A549 (cell line): ENCODE results near the gene KIF1B. TPM values are rescaled to one million over a fixed set of nuclear protein-coding genes. Genes with fewer than 3 reads are reported as not detected.

ENCODE experiments used
- ATAC-seq, 2 experiments: fragments of 200-7000 bp in 1 of 2; fragments of >200 bp in 1 of 2; cut with Nextera tagmentation in 1 of 2; cut with Tn5 transposase in 1 of 2; 3 replicates each; pipeline versions ENCODE4 v1.8.0 to v1.9.1; 2018 to 2020; ENCODE audit warnings: mild to moderate bottlenecking in 1 of 2, moderate library complexity in 1 of 2
- CTCF ChIA-PET: fragments of 300-600 bp; sonication (Branson Sonifier 250); formaldehyde crosslinking; extraction: SDS; loops from one replicate; lab custom pipeline; 2021; ENCODE audit warnings: antibody characterized with exemption, inconsistent platforms; lab: Yijun Ruan, JAX
- POLR2A ChIA-PET: fragments of 350-600 bp; formaldehyde crosslinking; extraction: SDS; loops from one replicate; lab custom pipeline; 2021; ENCODE audit warnings: antibody characterized with exemption, inconsistent platforms; lab: Yijun Ruan, JAX
- DNase-seq, 2 experiments: peaks; one replicate each; pipeline versions ENCODE4 v3.0.0 to v3.0.0-alpha.2; 2011 to 2016; ENCODE audit warnings: low read depth in 1 of 2, low spot score in 1 of 2
- FAIRE-seq: peaks from 2 replicates; lab custom pipeline; 2011; peaks lifted over from hg19 to GRCh38; lab: Jason Lieb, UNC
- H3K27ac ChIP-seq, 2 experiments: fragments of >200 bp; sonication (Bioruptor Twin); formaldehyde crosslinking; 3 replicates each; pipeline ENCODE4 v1.5.1; 2016 to 2017
- H3K4me1 ChIP-seq: fragments of >200 bp; sonication (Bioruptor Twin); formaldehyde crosslinking; 3 replicates; pipeline ENCODE4 v1.6.1; 2016
- H3K4me2 ChIP-seq: fragments of >200 bp; sonication (Bioruptor Twin); formaldehyde crosslinking; 3 replicates; pipeline ENCODE4 v1.6.1; 2016
- H3K4me3 ChIP-seq: fragments of >200 bp; sonication (Bioruptor Twin); formaldehyde crosslinking; 3 replicates; pipeline ENCODE4 v1.5.1; 2016
- H3K9me3 ChIP-seq: fragments of >200 bp; sonication (Bioruptor Twin); formaldehyde crosslinking; 3 replicates; pipeline ENCODE4 v1.6.1; 2016
- BHLHE40 ChIP-seq: IDR thresholded peaks from 2 replicates; pipeline ENCODE4 v1.6.1; 2012; ENCODE audit warnings: low read depth, low read length, inconsistent platforms
- CHD2 ChIP-seq: fragments of 150-350 bp; IDR thresholded peaks from 2 replicates; pipeline ENCODE4 v1.6.1; 2014; ENCODE audit warnings: low read length; ENCODE audit not compliant: partially characterized antibody
- CHD4 ChIP-seq: fragments of 200-600 bp; sonication (generic); IDR thresholded peaks from 2 replicates; pipeline ENCODE4 v1.6.1; 2016; ENCODE audit warnings: antibody characterized with exemption, mild to moderate bottlenecking, borderline replicate concordance
- CTCF ChIP-seq: fragments of >200 bp; sonication (Bioruptor Twin); formaldehyde crosslinking; IDR thresholded peaks from 3 replicates; pipeline ENCODE4 v1.5.1; 2016
- FOSB ChIP-seq: fragments of 250-450 bp; sonication (Bioruptor Pico); IDR thresholded peaks from 2 replicates; pipeline ENCODE4 v1.5.0; 2020; ENCODE audit warnings: mild to moderate bottlenecking, moderate library complexity
- FOXS1 ChIP-seq: fragments of 250-450 bp; sonication (Bioruptor Pico); IDR thresholded peaks from 2 replicates; pipeline ENCODE4 v1.5.0; 2020; ENCODE audit warnings: mild to moderate bottlenecking, moderate library complexity
- GATA3 ChIP-seq: IDR thresholded peaks from 2 replicates; pipeline ENCODE4 v1.6.1; 2012; ENCODE audit warnings: borderline replicate concordance
- HES2 ChIP-seq: fragments of >200 bp; sonication (Bioruptor Twin); formaldehyde crosslinking; IDR thresholded peaks from 2 replicates; pipeline ENCODE4 v1.6.1; 2016
- HEYL ChIP-seq: fragments of 250-450 bp; sonication (Bioruptor Pico); IDR thresholded peaks from 2 replicates; pipeline ENCODE4 v1.8.0; 2021; ENCODE audit warnings: mild to moderate bottlenecking, moderate library complexity
- HMGXB4 ChIP-seq: fragments of 250-450 bp; sonication (Bioruptor Pico); IDR thresholded peaks from 2 replicates; pipeline ENCODE4 v1.5.0; 2021; ENCODE audit warnings: mild to moderate bottlenecking, moderate library complexity, borderline replicate concordance
- HOXA7 ChIP-seq: fragments of 250-450 bp; sonication (Bioruptor Pico); IDR thresholded peaks from 2 replicates; pipeline ENCODE4 v1.5.0; 2020; ENCODE audit warnings: mild to moderate bottlenecking, moderate library complexity
- HOXB13 ChIP-seq: fragments of 250-450 bp; sonication (Bioruptor Pico); IDR thresholded peaks from 2 replicates; pipeline ENCODE4 v1.5.0; 2020; ENCODE audit warnings: low read depth, mild to moderate bottlenecking, moderate library complexity
- JUN ChIP-seq, 2 experiments: fragments of >200 bp; sonication (Bioruptor Twin); formaldehyde crosslinking; IDR thresholded peaks; 2 replicates in 1 of 2; 3 replicates in 1 of 2; pipeline ENCODE4 v1.6.1; 2016 to 2017
- JUNB ChIP-seq: fragments of >200 bp; sonication (Bioruptor Twin); formaldehyde crosslinking; IDR thresholded peaks from 2 replicates; pipeline ENCODE4 v1.6.1; 2016
- KDM1A ChIP-seq: fragments of 200-600 bp; sonication (generic); IDR thresholded peaks from 2 replicates; pipeline ENCODE4 v1.6.1; 2016; ENCODE audit warnings: low read depth, mild to moderate bottlenecking
- MAFK ChIP-seq: fragments of 450-650 bp; IDR thresholded peaks from 2 replicates; pipeline ENCODE4 v1.6.1; 2014; ENCODE audit not compliant: partially characterized antibody
- NFE2L2 ChIP-seq: fragments of 150-350 bp; conservative IDR thresholded peaks from 2 replicates; pipeline ENCODE4 v1.6.1; 2014; ENCODE audit warnings: low read length
- PHF8 ChIP-seq: fragments of 200-600 bp; sonication (generic); IDR thresholded peaks from 2 replicates; pipeline ENCODE4 v1.6.1; 2016; ENCODE audit warnings: low read depth, mild to moderate bottlenecking, antibody characterized with exemption, moderate library complexity, borderline replicate concordance
- POLR2AphosphoS2 ChIP-seq: conservative IDR thresholded peaks from 2 replicates; pipeline ENCODE4 v1.6.1; 2012; ENCODE audit warnings: low read length, improper control_type of control experiment, inconsistent platforms
- RAD21 ChIP-seq, 2 experiments: fragments of >200 bp in 1 of 2; sonication (Bioruptor Twin) in 1 of 2; formaldehyde crosslinking in 1 of 2; IDR thresholded peaks in 1 of 2; conservative IDR thresholded peaks in 1 of 2; 2 replicates in 1 of 2; 3 replicates in 1 of 2; pipeline ENCODE4 v1.6.1; 2012 to 2018; ENCODE audit warnings: inconsistent platforms in 1 of 2
- RCOR1 ChIP-seq: fragments of 150-350 bp; IDR thresholded peaks from 2 replicates; pipeline ENCODE4 v1.6.1; 2014; ENCODE audit warnings: antibody characterized with exemption, low read length, low read depth
- RNF2 ChIP-seq: fragments of 200-600 bp; sonication (generic); IDR thresholded peaks from 2 replicates; pipeline ENCODE4 v1.6.1; 2016; ENCODE audit warnings: low read depth, mild to moderate bottlenecking, antibody characterized with exemption, moderate library complexity, borderline replicate concordance
- SREBF2 ChIP-seq: fragments of 450-650 bp; IDR thresholded peaks from 2 replicates; pipeline ENCODE4 v1.6.1; 2014; ENCODE audit warnings: mild to moderate bottlenecking, moderate library complexity
- TP53 ChIP-seq: fragments of 250-450 bp; sonication (Bioruptor Pico); IDR thresholded peaks from 2 replicates; pipeline ENCODE4 v1.5.0; 2021; ENCODE audit warnings: mild to moderate bottlenecking, moderate library complexity
- ZC3H11A ChIP-seq: fragments of 450-650 bp; IDR thresholded peaks from 2 replicates; pipeline ENCODE4 v1.6.1; 2014; ENCODE audit warnings: antibody characterized with exemption, mild to moderate bottlenecking
- ZFP36 ChIP-seq: fragments of 450-650 bp; IDR thresholded peaks from 2 replicates; pipeline ENCODE4 v1.6.1; 2014; ENCODE audit warnings: borderline replicate concordance; ENCODE audit not compliant: partially characterized antibody
- ZSCAN20 ChIP-seq: fragments of 250-450 bp; sonication (Bioruptor Pico); IDR thresholded peaks from 2 replicates; pipeline ENCODE4 v1.8.0; 2022; ENCODE audit warnings: mild to moderate bottlenecking, moderate library complexity
- WGBS: methylation state at CpG from one replicate; pipeline ENCODE4 v1.1.6; 2017; ENCODE audit errors: missing lambda C conversion rate; 5-methylcytosine and 5-hydroxymethylcytosine counted together
- polyA plus RNA-seq, 4 experiments: library from polyadenylated mRNA; depleted of rRNA in 3 of 4; stranded (reverse); fragments of >200 nt; fragmentation: RNase III in 1 of 4; extraction: RNeasy Plus Mini Kit Qiagen cat#74134 plus additional on column Dnase treatment in 1 of 4; gene quantifications; 2 replicates in 3 of 4; 3 replicates in 1 of 4; pipeline ENCODE4 v1.2.3, GENCODE V29; 2011 to 2017
- TF ChIP-seq, protein P1 (sequence below): IDR thresholded peaks from 2 replicates; pipeline ENCODE4 v1.6.1; 2012; ENCODE audit warnings: low read depth, borderline replicate concordance
- TF ChIP-seq, protein P2 (sequence below): IDR thresholded peaks from 2 replicates; pipeline ENCODE4 v1.6.1; 2012
- TF ChIP-seq, protein P3 (sequence below): IDR thresholded peaks from 2 replicates; pipeline ENCODE4 v1.6.1; 2012

Gene KIF1B
- polyA plus RNA-seq, 2 of the 4 experiments (the other 2 are of a cell fraction) = 9.8 to 18.3 TPM

GRCh38 chr1:10207810-10208209 lies 2.6 kb upstream of the KIF1B start:
- ChIA-PET CTCF (interaction anchor here (0.6 kb wide), 1 partner anchor 12 kb away, joined by 3 read pairs; no protein-coding TSS in a partner anchor), POLR2A (no interaction called here)
- FAIRE-seq (no peak), ATAC-seq (no peak), DNase-seq (no peak)
- 82% methylated on average over 3 of the region's 3 CpGs for WGBS
- TF ChIP-seq ZSCAN20 (CRISPR knock-in tag) (no peak), ZFP36 (no peak), RNF2 (no peak), RCOR1 (no peak), CHD4 (no peak), JUN (IDR thresholded peaks at IDR 0.05) (no peak), HES2 (no peak)
- TF ChIP-seq, protein P1, sequence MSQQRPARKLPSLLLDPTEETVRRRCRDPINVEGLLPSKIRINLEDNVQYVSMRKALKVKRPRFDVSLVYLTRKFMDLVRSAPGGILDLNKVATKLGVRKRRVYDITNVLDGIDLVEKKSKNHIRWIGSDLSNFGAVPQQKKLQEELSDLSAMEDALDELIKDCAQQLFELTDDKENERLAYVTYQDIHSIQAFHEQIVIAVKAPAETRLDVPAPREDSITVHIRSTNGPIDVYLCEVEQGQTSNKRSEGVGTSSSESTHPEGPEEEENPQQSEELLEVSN = no peak
- H3K4me2 ChIP-seq = no peak overlapping the region
- no peak overlapping the region for H3K4me3 ChIP-seq
- H3K4me1 ChIP-seq = peaks cover 11% of the 10 kb centered on the region; the same call in 2 of the 3 replicates
- no peak overlapping the region for H3K27ac ChIP-seq
- no peaks in the 10 kb centered on the region for H3K9me3 ChIP-seq

DNA sequence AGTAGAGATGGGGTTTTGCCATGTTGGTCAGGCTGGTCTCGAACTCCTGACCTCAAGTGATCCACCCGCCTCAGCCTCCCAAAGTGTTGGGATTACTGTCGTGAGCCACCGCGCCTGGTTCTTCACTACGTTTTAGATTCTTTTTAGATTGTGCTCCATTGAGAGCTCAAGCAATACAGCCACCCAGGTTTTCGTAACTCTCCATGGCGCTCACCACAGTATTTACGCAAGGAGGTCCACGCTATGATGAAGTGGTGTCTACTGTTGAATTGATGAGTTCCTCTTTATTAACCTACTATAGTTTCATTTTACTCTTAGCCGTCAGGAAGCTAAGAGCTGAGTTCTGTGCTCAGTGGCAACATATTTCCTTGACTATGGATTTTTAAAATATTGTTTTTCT lies 1.8 kb upstream of the KIF1B start:
- no peak for FAIRE-seq
- POLR2A ChIA-PET = no interaction called here
- 96% methylated on average over 11 of the region's 11 CpGs for WGBS

GRCh38 chr1:10209590-10209904 lies 823 bp upstream of the KIF1B start:
- Histone ChIP-seq H3K4me2 (peak overlapping the region; percentile 73), H3K4me3 (peak overlapping the region; percentile 98), H3K27ac (peak overlapping the region; percentile 85 to 95), H3K4me1 (peaks cover 17% of the 10 kb centered on the region; the same call in 2 of the 3 replicates), H3K9me3 (no peaks in the 10 kb centered on the region)
- no peak for DNase-seq
- peak; percentile 60 to 66; a peak in 5 of 6 replicates for ATAC-seq
- 12% methylated on average over 8 of the region's 8 CpGs for WGBS
- ChIA-PET POLR2A (interaction anchor here (0.6 kb wide), 1 partner anchor 293 kb away, joined by 4 read pairs; no protein-coding TSS in a partner anchor), CTCF (interaction anchor here (0.8 to 2.7 kb wide), 39 partner anchors 10 to 266 kb away, joined by 3 to 34 read pairs (median 4); partner anchors contain the start of genes CENPS, LZIC and NMNAT1)
- no peak for FAIRE-seq
- TF ChIP-seq BHLHE40 (no peak), PHF8 (no peak), JUNB (no peak), SREBF2 (no peak), GATA3 (no peak), CHD2 (no peak), HMGXB4 (CRISPR knock-in tag) (no peak), ZSCAN20 (CRISPR knock-in tag) (no peak), CTCF (no peak), POLR2AphosphoS2 (no peak), HEYL (CRISPR knock-in tag) (no peak), RAD21 (conservative IDR thresholded peaks at IDR 0.05 in 1 of 2, IDR thresholded peaks at IDR 0.05 in 1 of 2) (no peak), KDM1A (no peak), NFE2L2 (no peak), HOXB13 (no peak)
- TF ChIP-seq, protein P1 = no peak
- TF ChIP-seq, protein P2, sequence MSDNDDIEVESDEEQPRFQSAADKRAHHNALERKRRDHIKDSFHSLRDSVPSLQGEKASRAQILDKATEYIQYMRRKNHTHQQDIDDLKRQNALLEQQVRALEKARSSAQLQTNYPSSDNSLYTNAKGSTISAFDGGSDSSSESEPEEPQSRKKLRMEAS = no peak
- TF ChIP-seq, protein P3, sequence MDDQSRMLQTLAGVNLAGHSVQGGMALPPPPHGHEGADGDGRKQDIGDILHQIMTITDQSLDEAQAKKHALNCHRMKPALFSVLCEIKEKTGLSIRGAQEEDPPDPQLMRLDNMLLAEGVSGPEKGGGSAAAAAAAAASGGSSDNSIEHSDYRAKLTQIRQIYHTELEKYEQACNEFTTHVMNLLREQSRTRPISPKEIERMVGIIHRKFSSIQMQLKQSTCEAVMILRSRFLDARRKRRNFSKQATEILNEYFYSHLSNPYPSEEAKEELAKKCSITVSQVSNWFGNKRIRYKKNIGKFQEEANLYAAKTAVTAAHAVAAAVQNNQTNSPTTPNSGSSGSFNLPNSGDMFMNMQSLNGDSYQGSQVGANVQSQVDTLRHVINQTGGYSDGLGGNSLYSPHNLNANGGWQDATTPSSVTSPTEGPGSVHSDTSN = no peak
- TF ChIP-seq, all 56 proteins: peak for 0

More for the DNA sequence above, 1.8 kb upstream of the KIF1B start:
- peaks cover 17% of the 10 kb centered on the region; the same call in 2 of the 3 replicates for H3K4me1 ChIP-seq
- DNase-seq = no peak
- H3K4me2 ChIP-seq = no peak overlapping the region
- no peak for ATAC-seq
- TF ChIP-seq JUN (IDR thresholded peaks at IDR 0.05) (no peak), KDM1A (no peak), FOXS1 (CRISPR knock-in tag) (no peak), TP53 (CRISPR knock-in tag) (no peak), HOXA7 (CRISPR knock-in tag) (no peak), FOSB (CRISPR knock-in tag) (no peak), MAFK (no peak), NFE2L2 (no peak), PHF8 (no peak), BHLHE40 (no peak), ZC3H11A (no peak), HOXB13 (no peak)
- no peak overlapping the region for H3K4me3 ChIP-seq
- no peak overlapping the region for H3K27ac ChIP-seq
- CTCF ChIA-PET = interaction anchor here (0.6 to 2.7 kb wide), 11 partner anchors 9 to 226 kb away, joined by 3 to 34 read pairs (median 6); no protein-coding TSS in a partner anchor
- H3K9me3 ChIP-seq = no peaks in the 10 kb centered on the region
